Raji (cell line): ENCODE measurements around the gene CD69.

Experiments used
- POLR2A ChIP-seq: IDR thresholded peaks from 2 replicates; pipeline ENCODE4 v1.6.1; 2011; ENCODE audit warnings: low read depth, low read length, control low read depth; ENCODE audit not compliant: insufficient read depth

Gene CD69

DNA sequence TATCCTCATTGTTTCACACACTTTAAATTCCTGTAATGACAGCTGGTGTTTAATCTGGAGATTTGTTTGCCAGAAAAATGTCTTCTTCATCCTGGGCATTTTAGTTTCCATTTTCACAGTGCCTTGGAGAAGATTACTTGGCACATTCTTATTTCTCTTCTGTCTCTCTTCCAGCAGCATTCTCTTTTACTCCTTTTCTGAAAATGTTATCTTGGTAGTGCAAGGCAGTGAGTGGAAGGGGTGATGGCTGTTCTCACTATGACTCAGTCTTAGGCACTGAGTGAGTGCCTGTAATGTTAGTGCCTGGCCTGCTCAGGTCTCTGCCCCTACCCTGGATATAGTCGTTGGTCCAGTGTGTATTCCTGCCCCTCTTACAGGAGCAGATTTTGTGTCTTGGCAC lies 40.9 kb downstream of the CD69 start:
- TF ChIP-seq POLR2A = no peak

DNA sequence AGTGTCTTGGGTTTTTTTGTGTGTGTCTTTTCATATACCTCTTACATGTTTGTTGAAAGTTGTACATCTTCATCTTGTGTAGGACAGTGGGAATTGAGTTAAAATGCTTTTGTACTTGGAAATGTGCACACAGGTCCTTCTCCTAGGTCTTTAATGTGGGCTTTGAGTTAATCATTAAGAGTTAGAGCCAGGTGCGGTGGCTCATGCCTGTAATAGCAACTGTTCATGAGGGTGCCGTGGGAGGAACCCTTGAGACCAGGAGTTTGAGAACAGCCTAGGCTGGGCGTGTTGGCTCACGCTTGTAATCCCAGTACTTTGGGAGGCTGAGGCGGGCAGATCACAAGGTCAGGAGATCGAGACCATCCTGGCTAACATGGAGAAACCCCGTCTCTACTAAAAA lies 41.7 kb downstream of the CD69 start:
- TF ChIP-seq POLR2A = no peak

DNA sequence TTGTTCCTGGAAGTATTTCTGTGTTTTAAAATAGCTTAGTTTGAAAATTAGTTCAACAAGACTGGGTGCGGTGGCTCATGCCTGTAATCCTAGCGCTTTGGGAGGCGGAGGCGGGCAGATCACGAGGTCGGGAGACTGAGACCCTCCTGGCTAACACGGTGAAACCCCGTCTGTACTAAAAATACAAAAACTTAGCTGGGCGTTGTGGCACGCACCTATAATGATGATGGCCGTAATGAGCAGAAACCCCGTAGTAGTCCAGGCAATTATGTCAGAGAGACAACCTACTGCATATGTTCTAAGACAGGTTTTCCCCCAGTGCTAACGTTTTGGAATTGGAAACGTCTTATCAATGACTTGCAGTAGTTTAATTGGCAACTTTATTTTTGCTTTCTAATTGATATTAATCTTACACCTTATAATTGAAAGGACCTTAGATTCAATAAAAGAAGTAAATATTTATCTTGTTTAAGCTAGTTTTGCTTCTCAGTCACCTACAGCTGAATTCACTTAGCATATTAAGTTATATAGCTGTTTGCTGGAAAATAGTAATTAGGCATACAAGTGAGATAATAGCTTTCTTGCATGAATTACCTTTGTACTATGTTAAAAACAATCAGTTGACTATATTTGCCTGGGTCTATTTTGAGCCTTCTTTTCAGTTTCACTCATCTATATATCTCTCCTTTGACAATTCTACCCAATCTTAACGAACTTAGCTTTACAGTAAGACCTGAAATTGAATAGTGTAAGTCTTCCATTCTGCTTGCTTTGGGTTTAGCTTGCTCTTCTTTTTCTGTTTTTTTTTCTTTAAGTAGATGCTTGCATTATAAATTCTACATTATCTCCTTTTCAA lies 43.4 kb downstream of the CD69 start:
- TF ChIP-seq POLR2A = no peak

DNA sequence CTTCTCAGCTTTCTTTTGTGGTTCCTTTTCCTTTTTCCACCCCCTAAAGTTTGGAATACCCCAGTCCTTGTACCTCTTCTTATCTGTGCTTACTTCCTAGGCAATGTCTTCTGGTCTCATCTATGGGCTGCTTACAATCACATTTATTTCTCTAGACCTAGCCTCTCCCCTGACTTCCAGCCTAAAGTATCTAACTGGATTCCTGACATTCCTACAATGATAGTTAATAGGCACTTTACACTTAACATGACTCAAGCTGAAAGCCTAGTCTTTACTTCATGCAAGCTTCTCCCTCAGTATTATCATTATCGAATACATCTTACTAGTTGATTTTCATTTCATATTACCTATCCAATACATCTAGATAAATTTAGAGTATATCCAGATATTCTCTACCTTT lies 49.0 kb downstream of the CD69 start:
- no peak for TF ChIP-seq POLR2A

DNA sequence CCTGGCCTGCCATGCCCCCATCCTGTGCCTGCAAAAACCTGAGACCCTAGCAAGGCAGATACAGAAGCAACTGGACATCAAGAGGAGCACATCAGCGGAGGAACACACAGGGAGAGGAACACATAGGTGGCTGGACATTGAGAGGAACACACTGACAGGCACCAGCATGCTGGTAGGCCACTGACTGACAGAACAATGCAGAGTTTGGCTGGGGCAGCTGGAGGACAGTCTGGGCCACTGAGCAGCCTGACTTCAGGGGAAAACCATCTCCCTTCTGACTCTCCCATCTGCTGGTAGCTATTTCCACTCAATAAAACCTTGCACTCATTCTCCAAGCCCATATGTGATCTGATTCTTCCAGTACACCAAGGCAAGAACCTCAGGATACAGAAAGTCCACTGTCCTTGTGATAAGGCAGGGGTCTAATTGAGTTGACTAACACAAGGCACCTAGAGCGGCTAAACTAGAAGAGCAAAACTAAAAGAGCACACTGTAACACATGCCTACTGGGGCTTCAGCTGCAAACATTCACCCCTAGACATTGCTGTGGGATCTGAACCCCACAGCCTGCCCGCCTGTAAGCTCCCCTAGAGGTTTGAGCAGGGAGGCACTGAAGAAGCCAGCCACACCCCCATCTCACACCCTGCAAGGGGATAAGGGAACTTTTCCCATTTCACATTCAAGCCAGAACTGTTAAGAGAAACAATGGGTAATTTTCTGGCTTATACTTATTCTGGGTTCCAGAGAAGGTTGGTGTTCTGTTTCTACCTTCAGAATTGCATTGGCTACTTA lies 49.9 kb downstream of the CD69 start:
- TF ChIP-seq POLR2A = no peak

DNA sequence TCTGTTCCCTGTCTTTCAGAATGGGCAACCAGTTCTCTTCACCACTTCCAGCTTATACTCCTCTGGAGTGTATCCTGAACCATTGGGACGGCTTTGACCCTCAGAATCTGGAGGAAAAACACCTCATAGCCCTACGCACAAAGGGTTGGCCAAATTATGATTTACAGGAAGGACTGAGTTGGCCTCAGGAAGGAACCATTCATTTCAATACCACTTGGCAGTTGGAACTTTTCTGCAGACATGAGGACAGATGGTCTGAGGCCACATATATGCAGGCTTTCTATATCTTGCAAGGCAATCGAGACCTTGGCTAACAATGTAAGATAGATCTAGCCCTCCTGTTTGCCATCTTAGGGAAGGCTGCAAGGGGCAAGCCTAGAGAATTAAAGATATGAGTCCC lies 51.8 kb downstream of the CD69 start:
- TF ChIP-seq POLR2A = no peak

DNA sequence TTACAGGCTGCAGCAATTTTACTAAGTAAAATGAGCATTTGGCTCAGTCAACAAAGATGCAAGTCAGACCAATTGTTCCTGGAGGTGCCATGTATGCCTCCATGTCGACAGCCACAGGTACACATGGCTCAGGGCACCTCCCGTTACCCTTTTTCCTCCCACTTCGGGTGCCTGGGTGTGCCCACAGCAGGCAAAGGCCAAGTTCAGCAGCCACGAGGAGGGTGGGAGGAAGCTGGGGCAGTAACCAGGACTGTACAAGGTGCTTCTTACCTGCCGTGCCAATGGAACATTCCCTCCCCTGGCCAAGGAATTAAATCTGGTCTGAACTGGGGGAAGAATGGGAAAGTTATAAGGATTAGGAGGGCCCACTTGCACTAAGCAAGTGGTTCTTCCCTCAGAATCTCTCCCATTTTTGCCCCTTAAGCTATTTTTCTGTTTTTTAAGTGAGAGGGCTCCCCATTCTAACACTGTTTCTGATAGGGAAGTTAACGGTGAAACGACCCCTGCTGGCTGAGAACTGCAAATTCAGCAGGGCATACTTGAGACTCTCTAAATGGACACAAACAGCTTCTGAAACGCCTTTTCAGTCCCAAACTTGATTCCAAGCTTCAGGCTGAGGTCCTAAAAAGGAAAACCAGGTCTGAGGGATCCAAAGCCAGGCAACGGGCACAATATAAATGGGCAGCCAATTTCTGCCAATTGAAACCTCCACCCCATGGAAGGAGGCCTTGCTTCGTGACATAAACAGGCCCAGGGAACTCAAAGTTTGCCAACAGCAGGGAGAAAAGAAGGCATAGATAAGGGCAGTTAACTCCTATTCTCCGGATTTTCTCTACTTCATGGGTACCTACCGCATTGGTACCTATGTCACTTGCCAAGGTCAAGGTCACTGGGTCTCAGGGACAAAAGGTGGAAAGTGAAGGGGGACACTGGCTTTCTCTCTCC lies 52.6 kb downstream of the CD69 start:
- peak; percentile 43 for TF ChIP-seq POLR2A

DNA sequence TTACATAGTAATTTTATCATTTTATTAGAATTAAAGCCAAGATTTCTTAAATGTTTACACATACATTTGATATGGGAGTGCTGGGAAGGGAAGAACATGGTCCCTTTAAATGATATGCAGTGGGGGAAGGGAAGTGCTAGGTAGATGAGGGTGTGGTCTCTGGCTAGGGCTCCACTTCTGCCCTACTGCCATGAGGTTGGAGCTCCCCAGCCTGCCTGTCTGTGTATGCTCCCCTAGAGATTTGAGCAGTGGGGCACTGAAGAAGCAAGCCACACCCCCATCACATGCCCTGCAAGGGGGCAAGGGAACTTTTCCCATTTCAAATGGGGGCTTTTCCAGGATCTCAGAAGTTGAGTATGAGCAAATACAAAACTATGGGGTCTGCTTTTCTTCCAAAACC lies 53.3 kb downstream of the CD69 start:
- TF ChIP-seq POLR2A = peak; percentile 60

DNA sequence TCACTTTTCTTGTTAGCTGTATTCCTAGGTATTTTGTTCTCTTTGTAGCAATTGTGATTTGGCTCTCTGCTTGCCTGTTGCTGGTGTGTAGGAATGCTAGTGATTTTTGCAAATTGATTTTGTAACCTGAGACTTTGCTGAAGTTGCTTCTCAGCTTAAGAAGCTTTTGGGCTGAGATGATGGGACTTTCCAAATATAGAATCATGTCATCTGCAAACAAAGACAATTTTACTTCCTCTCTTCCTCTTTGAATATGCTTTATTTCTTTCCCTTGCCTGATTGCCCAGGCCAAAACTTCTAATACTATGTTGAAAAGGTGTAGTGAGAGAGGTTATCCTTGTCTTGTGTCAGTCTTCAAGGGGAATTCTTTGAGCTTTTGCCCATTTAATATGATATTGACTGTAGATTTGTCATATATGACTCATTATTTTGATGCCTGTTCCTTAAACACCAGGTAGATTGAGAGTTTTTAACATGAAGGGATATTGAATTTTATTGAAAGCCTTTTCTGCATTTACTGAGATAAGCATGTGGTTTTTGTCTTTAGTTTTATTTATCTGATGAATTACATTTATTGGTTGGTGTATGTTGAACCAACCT lies 54.5 kb downstream of the CD69 start:
- no peak for TF ChIP-seq POLR2A
